NCI-H524 treated with DMSO at 0.1 percent for 48 hours (cell line): Measurements from ENCODE around the gene HDAC4.

ENCODE experiments used
- DNase-seq: peaks from one replicate; lab custom pipeline; 2025; lab: John Stamatoyannopoulos, UW

HDAC4 gene

GRCh38 chr2:239308661-239309397 lies 92.0 kb downstream of the HDAC4 start:
- DNase-seq = no peak

DNA sequence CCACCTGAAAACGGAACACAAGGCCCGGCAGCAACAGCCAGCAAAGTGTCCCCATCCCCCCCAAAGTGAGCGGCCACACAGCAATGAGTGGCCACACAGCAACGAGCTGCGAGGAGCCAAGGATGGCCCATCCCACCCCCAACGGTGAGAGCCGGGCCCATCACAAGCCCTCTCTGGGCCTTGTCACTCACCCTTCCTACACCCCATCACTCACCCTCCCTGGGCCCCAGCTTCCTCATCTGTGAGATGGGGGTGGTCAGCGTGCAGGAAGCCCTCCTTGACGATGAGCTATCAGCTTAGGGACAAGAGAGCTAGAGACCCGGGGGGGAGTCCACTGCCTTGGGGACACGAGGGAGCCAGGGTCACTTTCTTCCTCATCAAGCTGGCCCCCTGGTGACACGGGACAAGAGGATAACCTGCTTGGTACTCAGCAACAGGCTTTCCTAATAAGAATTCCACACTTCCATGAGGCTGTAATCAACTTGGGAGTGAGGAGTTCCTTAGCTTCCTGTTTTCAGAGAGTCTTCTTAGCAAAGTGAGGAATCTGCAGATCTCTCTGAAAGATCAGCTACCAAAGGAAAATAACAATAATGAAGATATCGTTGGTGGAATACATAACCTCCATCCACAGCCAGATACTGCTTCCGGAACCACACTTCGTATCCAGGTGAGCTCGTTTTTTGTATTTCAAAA lies 92.8 kb downstream of the HDAC4 start:
- no peak for DNase-seq

DNA sequence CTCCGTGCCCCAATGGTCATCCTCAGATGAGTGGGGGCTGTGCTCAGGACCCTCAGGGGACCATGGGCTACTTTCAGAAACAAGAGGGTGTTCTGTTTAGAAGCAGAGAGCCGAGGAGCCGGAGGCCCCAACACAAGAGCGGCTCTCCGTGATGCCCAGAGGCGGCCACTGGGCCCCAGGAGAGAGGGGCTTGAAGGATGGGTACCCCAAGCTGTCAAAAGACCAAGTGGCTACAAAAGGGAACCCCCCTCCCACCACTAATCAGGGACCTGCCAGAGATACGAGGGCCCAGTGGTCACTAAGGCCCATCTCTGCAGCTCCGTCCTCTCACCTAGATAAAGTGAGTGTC lies 93.6 kb downstream of the HDAC4 start:
- DNase-seq = no peak

DNA sequence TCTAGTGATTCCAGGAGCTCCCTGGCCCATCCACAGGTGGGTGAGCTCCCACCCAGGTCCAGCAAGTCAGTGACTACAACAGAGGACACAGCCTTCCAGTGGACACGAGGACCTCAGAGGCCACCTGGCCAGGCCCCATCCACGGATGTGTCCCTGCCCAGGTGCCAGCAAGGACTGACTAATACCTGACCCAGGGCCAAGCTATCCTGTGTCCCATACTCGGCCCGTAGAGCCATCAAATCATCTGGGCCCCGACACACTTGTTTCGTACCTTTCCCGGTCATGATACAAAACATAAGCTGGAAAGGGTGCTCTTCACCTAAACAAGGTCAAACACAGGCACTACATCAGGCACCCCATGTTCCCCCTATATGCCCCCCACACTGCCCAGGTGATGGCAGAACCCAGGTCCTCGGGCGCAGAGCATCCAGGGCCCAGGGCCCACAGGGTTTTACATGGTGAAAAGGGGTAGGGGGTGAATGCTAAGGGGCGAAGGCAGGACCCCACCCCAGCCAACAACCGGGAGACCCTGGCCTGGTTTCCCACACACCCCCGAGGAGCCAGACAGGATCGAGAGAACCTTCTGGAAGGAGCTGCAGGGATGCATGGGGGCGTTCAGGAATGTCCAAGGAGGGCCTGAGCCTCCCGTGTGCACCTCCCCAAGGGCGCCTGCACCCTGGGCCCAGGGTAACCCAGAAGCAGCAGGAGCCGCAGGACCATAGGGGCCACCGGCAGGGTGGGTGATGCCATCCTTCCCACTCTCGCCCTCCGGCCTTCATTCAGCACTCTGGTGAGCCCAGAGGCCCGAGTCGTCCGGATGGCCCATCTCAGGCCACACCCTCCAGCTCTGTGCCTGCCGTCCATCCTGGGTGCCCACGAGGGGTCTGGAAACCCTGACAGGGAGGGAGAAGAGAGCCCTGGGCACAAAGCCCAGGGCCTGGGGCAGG lies 94.3 kb downstream of the HDAC4 start:
- DNase-seq = no peak

DNA sequence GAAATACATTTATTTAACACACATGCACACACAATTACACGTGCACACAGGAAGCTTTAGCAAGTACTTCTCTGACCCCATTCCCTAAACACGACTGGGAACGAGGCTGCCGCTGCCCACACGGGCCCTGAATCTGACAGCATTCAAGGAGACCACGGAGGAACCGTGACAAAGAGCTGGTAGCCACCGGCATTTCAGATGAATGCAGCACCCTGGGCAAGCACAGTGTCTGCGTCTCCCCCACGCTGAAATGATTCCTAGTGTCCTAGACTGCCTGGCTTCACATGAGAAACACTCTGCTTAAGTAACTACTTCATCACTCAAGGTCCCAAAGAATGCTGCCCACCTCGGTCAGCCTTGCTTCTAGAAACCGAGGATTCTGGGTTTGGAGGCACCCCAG lies 95.0 kb downstream of the HDAC4 start:
- DNase-seq = no peak

GRCh38 chr2:239305222-239305575 lies 95.6 kb downstream of the HDAC4 start:
- no peak for DNase-seq

DNA sequence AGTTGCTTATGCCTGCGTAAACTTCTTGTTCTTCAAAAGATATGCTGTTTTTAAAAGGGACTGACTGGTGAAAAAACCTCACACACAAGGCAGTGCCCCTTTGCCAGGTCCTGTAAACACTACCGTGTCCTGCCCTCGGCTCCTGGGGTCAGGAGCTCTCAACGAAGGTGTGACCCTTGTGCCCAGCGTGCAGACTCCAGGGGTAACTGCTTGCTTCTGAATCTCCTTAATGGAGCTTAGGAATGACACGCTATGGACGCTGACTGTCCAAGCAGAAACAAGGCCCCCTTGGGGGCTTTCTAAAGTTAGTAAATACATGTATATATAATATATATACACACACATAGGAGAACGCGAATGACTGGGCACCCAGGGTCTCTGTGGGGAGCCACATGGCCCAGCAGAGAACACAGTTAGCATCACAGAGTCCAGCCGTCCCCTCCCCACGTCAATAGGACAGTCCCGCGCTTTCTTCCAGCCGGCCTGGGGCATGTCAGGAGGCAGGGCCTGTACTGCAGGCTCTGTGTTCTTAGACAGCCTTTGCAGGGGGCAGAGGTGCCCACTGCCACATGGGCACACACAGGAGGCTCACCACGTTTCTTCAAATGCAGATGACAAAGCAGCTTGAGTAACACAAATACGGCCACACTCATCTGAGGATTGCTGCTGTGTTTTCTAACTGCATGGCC lies 96.1 kb downstream of the HDAC4 start:
- DNase-seq = no peak

DNA sequence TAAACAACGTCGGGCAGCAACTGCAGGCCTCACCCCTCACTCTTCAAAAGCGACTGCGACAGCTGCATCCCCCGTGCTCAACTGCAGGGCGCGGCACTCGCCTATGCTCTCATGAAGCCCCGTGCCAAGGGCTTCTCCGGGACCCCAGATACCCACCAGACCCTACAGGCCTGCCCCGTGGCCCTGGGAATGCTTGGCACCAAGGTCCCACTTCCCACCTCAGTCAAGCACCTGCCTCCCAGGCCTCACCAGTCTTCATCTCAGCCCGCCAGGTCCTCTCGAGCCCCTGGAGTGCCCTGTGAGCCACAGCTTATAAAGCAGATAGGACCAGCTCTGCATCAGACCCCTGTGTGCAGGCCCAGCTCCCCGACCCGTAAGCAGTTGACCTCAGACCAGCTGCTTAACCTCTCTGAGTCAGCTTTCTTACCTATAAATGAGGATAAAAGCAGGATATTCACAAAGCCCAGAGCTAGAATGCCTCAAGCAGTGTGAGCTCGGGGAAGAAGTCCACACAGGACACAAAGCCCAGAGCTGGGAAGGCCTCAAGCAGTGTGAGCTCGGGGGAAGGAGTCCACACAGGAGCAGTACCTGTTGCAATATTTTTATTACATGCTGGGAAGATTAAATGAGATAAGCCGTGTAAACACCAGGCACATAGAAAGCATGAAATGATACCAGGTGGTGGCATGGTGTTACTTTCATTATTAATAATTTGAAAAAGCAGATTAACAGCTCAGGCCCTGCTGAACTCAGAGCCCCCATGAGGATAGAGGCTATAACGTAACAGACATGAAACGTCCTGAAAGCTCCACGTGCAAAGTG lies 96.9 kb downstream of the HDAC4 start:
- no peak for DNase-seq

DNA sequence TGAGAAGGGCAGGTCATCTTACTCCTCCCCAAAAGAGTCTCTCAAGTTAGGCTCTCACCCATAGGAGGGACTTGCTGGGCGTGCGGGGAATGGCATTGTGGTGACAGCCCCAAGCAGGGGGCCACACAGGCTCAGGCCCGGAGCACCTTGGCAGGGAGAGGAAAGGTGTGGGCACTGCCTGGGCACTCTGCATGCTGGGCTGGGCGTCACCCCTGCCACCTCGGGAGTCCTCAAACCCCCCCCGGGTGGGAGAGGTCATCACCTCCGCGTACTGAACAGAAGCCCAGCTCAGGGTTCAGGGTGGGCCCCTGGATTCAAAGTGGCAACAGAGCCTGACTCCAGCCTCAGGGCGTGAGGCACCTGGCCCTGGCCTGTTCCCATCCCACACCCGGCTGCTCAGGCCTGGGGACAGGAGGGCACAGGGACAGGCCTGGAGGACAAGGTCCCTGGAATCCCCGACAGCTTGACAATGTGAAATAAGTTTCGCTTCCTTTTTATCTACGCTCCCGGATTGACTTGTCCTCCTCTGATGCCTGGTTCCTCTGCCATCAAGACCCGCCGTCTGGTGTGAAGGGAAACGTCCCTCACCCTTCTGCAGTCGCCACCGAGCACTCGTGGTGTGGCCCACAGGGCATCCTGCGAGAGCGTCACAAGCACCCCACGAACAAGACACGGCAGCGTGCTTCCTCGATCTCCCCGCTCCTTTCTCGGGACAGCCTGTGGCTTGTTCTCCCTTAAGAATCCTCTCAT lies 97.8 kb downstream of the HDAC4 start:
- no peak for DNase-seq

DNA sequence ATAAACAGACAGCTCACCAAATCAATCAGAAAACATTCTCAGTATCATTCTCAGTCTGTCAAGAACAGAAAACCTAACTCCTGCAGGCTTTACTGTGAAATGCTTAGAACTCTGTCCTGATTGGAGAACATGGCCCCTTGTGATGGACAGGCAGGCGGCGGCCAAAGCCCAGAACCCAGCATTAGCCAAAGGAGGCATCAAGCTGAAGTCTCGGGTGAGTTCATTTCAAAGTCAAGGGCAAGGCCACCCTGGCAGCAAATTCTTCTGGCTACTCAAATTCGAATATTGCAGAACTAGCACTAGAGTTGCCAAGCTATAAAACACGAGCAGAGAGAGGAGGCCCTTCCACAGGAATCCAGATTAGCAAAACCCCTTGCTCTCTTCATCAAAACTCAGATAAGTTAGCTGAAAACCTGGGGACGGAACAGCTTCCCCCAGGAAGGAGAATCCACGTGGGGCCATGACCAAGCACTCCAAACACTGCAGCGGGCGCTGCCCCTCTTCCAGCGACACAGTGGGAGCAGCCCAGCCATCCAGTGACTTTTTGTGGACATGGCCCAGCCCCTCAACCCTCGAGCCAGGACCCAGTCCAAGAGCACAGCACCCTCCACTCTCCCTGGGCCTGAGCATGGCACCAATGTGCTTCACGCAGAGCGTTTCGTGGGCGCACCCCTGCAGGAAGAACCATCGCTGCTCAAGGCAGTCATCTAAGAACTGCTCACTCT lies 98.6 kb downstream of the HDAC4 start:
- DNase-seq = no peak

DNA sequence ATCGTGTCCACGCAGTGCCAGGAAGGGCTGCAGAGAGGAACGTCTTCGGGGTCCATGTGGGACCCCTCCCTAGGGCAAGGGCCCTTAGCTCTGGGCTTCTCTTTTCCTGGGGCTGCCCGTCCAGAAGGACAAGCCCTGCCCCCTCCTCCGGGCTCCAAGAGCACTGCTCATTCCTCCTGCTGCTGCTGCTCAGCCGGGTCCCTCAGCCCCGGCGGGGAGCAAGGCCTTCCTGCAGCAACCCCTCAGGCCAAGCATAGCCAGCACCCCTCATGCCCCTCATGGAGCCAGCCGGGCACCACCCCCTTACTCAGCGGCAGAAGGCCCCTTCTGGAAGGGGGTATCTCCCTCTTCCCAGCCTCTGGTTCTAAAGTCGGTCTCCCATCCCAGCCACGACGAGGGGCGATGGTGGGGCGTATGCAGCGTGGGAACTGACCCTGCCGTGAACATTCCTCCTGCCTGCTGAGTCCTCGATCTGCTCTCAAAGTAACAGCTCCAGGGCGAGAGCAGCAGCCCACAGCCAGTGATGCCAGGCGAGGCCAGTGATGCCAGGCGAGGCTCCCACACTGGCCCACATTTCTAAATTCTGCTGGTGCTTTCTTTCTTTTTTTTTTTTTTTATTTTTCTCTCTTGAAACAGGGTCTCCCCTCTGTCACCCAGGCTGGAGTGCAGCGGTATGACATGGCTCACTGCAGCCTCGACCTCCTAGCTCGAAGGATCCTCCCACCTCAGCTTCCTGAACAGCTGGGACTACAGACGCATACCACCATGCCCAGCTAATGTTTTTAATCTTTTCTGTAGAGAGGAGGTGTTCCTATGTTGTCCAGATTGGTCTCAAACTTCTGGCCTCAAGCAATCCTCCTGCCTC lies 99.7 kb downstream of the HDAC4 start:
- no peak for DNase-seq

- DNase-seq = no peak
Measured at GRCh38 chr2:239300242-239300641, 100.6 kb downstream of the HDAC4 start.

DNA sequence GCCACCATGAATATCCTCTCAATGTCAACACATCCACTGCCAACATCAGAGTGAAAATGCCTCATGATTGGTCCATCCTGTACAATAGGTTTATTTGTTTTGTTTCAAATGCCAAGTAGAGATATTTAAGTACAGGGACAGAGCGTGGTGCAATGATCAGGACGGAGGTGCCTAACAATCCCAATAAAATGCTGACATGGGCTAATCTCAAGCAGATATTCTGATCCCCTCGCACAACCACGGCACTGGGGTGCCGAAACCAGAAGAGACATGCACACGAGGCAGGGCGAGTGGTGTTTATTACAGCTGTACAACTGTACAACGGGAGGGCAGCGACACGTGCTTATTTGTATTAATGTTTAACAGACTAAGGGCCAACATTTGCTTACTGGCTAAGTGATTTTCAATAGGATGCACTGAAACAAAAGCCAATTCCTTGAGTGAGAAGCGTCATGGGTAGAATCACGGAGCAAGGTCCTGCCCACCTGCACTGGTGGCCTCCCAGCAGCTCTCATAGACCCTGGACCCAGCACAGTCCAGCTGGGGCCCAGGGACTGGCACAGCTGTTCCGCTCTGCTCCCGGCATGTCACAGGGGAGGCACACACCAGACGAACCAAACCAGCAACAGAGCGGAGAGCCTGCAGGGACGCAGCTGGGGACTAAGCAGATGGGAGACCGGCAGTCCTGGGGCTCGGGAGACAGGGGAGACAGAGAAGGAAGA lies 101.4 kb downstream of the HDAC4 start:
- no peak for DNase-seq

DNA sequence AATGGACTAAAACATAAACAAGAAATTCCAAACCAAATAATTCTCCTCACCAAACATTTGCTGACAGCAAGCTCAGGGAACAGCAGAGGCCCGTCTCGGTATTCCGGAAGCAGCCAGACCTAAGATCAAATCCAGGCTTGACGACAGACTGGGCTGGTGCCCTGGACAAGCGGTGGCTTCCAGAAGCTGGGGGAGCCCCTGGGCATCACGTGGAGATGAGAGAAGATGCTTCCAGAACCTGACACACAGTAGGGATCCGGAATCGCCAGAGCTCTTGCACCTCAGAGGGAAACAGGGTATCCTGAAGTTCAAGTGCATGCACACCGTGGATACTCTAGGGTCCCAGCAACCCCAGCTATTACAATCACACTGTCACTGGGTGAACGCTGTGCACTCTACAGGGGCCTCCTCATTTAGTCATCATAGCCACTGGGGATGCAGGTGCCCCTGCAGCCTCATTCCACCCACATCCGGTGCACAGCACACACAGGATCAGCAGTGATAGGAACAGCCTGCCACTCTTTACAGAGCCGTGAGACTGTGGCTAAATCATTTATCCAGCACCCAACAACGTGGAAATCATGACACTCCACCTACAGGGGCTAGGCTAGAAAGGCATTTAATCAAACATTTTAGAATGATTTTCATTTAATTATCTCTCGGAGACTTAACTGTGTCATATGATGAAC lies 102.6 kb downstream of the HDAC4 start:
- no peak for DNase-seq

- no peak for DNase-seq
Measured at GRCh38 chr2:239297142-239298004, 103.4 kb downstream of the HDAC4 start.

- DNase-seq = no peak
Measured at GRCh38 chr2:239296020-239296932, 104.5 kb downstream of the HDAC4 start.
